Panc1 (cell line): Measurements from ENCODE around the gene UQCRC2. TPM values are rescaled to one million over a fixed set of nuclear protein-coding genes. Genes with fewer than 3 reads are reported as not detected.

Source experiments
- ATAC-seq: fragments of 200-7000 bp; cut with Tn5 transposase; 2 replicates; pipeline ENCODE4 v1.9.1; 2020; ENCODE audit warnings: mild to moderate bottlenecking, moderate library complexity
- BruUV-seq: library from RNA; stranded (reverse); fragments of 400-500 nt; replicated peaks from 2 replicates; lab custom pipeline; 2021; lab: Mats Ljungman, UMichigan
- CTCF ChIA-PET: fragments of 300-600 bp; sonication (Branson Sonifier 250); formaldehyde crosslinking; loops from one replicate; lab custom pipeline; 2022; ENCODE audit warnings: antibody characterized with exemption; lab: Charles Lee
- POLR2A ChIA-PET: fragments of 300-600 bp; sonication (Branson Sonifier 250); formaldehyde crosslinking; loops from one replicate; lab custom pipeline; 2022; ENCODE audit warnings: antibody characterized with exemption; lab: Charles Lee
- DNase-seq: peaks from one replicate; pipeline ENCODE4 v3.0.0-alpha.2; 2010; ENCODE audit warnings: low read depth, low spot score
- H3K27ac ChIP-seq: 2 replicates; pipeline ENCODE4 v1.5.1; 2011; ENCODE audit warnings: mild to moderate bottlenecking, low read length, inconsistent platforms
- H3K27me3 ChIP-seq: fragments of 200-500 bp; sonication (Bioruptor generic); 2 replicates; pipeline ENCODE4 v1.6.0; 2014; ENCODE audit warnings: low read length, inconsistent platforms; ENCODE audit not compliant: control insufficient read depth, insufficient read depth
- H3K36me3 ChIP-seq: fragments of 200-500 bp; sonication (Bioruptor generic); 2 replicates; pipeline ENCODE4 v1.5.1; 2014; ENCODE audit warnings: inconsistent platforms, mild to moderate bottlenecking, low read length, moderate library complexity; ENCODE audit not compliant: control insufficient read depth, insufficient read depth
- H3K4me1 ChIP-seq: 2 replicates; pipeline ENCODE4 v1.5.1; 2011; ENCODE audit warnings: inconsistent platforms, mild to moderate bottlenecking, low read length, moderate library complexity; ENCODE audit not compliant: control insufficient read depth, insufficient read depth
- H3K4me3 ChIP-seq, 2 experiments: 2 replicates each; pipeline ENCODE4 v1.5.1; 2011 to 2012; ENCODE audit warnings: low read depth in 2 of 2, low read length in 2 of 2, mild to moderate bottlenecking in 2 of 2, inconsistent platforms in 1 of 2, moderate library complexity in 1 of 2
- H3K9me3 ChIP-seq: fragments of 200-500 bp; sonication (Bioruptor generic); 2 replicates; pipeline ENCODE4 v1.5.1; 2014; ENCODE audit warnings: low read depth, mild to moderate bottlenecking, inconsistent platforms, low read length, moderate library complexity; ENCODE audit not compliant: control insufficient read depth, insufficient read depth
- POLR2AphosphoS5 ChIP-seq: IDR thresholded peaks from 2 replicates; pipeline ENCODE4 v1.6.1; 2012; ENCODE audit warnings: mild to moderate bottlenecking, low read depth, low read length, moderate library complexity
- REST ChIP-seq, 2 experiments: IDR thresholded peaks; 2 replicates each; pipeline ENCODE4 v1.6.1; 2011 to 2012; ENCODE audit warnings: low read depth in 2 of 2, control low read depth in 1 of 2, low read length in 1 of 2, mild to moderate bottlenecking in 1 of 2, moderate library complexity in 1 of 2; ENCODE audit not compliant: insufficient read depth in 1 of 2
- SIN3A ChIP-seq: IDR thresholded peaks from 2 replicates; pipeline ENCODE4 v1.6.1; 2012; ENCODE audit warnings: low read depth, mild to moderate bottlenecking, low read length, moderate library complexity, borderline replicate concordance; ENCODE audit not compliant: insufficient read depth
- TCF7L2 ChIP-seq: IDR thresholded peaks from 2 replicates; pipeline ENCODE4 v1.6.1; 2011; ENCODE audit warnings: mild to moderate bottlenecking, low read depth, low read length, inconsistent platforms
- in situ Hi-C: cut with HindIII; loops from 2 replicates; pipeline ENCODE4 v1.10.0; 2016; ENCODE audit warnings: low sequenced_read_pairs, low pct_unique_long_range_greater_than_20kb
- intact Hi-C: fragments of 100-400 bp; cut with micrococcal nuclease; formaldehyde crosslinking; loops from one replicate; pipeline ENCODE4 v1.10.0; 2022; ENCODE audit not compliant: unreplicated experiment
- total RNA-seq: library from RNA; stranded (reverse); gene quantifications from one replicate; pipeline ENCODE4 v1.2.1, GENCODE V29; 2021; ENCODE audit not compliant: unreplicated experiment
- TF ChIP-seq, protein P1 (sequence below): fragments of 450-650 bp; IDR thresholded peaks from 2 replicates; pipeline ENCODE4 v1.5.1; 2017; ENCODE audit warnings: mild to moderate bottlenecking

Gene UQCRC2
- total RNA-seq, 1 experiment from 2014 or later: 248 TPM

GRCh38 chr16:21982108-21982507, 28.9 kb downstream of the UQCRC2 start:
- CTCF ChIA-PET: interaction anchor here (0.5 kb wide), 1 partner anchor 324 kb away, joined by 5 read pairs; no protein-coding TSS in a partner anchor
- H3K9me3 ChIP-seq: no peaks in the 10 kb centered on the region
- DNase-seq (no peak), ATAC-seq (no peak)
- TF ChIP-seq POLR2AphosphoS5 (no peak), SIN3A (no peak)
- TF ChIP-seq, protein P1, sequence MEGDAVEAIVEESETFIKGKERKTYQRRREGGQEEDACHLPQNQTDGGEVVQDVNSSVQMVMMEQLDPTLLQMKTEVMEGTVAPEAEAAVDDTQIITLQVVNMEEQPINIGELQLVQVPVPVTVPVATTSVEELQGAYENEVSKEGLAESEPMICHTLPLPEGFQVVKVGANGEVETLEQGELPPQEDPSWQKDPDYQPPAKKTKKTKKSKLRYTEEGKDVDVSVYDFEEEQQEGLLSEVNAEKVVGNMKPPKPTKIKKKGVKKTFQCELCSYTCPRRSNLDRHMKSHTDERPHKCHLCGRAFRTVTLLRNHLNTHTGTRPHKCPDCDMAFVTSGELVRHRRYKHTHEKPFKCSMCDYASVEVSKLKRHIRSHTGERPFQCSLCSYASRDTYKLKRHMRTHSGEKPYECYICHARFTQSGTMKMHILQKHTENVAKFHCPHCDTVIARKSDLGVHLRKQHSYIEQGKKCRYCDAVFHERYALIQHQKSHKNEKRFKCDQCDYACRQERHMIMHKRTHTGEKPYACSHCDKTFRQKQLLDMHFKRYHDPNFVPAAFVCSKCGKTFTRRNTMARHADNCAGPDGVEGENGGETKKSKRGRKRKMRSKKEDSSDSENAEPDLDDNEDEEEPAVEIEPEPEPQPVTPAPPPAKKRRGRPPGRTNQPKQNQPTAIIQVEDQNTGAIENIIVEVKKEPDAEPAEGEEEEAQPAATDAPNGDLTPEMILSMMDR: no peak
- BruUV-seq: no TSS peak
- peaks cover 50% of the 10 kb centered on the region for H3K36me3 ChIP-seq
- intact Hi-C loops: no loop called here
- POLR2A ChIA-PET: no interaction called here
- no peaks in the 10 kb centered on the region for H3K4me1 ChIP-seq
- in situ Hi-C loops: no loop called here
- H3K27me3 ChIP-seq: no peaks in the 10 kb centered on the region
- H3K4me3 ChIP-seq: no peak overlapping the region
- H3K27ac ChIP-seq: no peak overlapping the region

GRCh38 chr16:21984062-21984461, 30.9 kb downstream of the UQCRC2 start:
- in situ Hi-C loops (no loop called here), intact Hi-C loops (no loop called here)
- TF ChIP-seq, protein P1: no peak
- TF ChIP-seq SIN3A (no peak), REST (IDR thresholded peaks at IDR 0.05; ENCODE audit: insufficient read depth in 1 of 2, low read depth in 2 of 2, low read length in 1 of 2) (no peak), POLR2AphosphoS5 (no peak), TCF7L2 (no peak)
- Histone ChIP-seq H3K9me3 (no peaks in the 10 kb centered on the region), H3K36me3 (peaks cover 32% of the 10 kb centered on the region), H3K27me3 (no peaks in the 10 kb centered on the region), H3K4me1 (no peaks in the 10 kb centered on the region), H3K27ac (no peak overlapping the region), H3K4me3 (no peak overlapping the region)
- no TSS peak for BruUV-seq
- no peak for DNase-seq
- ChIA-PET CTCF (no interaction called here), POLR2A (no interaction called here)
- no peak for ATAC-seq
